Measurements from ENCODE around the gene TRAF7.

TRAF7 gene

DNA sequence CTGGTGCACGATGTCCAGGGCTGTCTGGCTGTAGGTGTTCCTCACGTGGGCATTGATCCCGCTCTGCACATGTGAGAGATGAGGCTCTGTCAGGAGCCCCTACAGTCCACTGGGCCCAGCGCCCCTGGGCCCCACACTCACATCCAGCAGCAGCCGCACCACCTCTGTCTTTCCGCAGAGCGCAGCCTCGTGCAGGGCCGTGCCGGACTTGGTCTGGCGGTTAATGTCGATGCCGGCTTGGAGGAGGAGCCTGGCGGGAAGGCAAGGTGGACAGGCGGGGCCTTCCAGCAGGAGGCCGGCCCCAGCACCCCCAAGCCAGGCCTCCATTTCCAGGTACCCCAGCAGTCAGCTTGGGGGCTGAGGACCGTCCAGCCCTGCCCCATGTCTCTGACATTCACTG is 31.6 kb downstream of the TRAF7 start:
- Mint-ChIP-seq H3K4me3 (no peak overlapping the region), H3K27me3 (no peaks in the 10 kb centered on the region), H3K36me3 (ENCODE audit: low read depth) (no peaks in the 10 kb centered on the region), H3K27ac (no peak overlapping the region), H3K4me1 (no peaks in the 10 kb centered on the region), H3K9me3 (no peaks in the 10 kb centered on the region)
- ATAC-seq (no peak), DNase-seq (no peak)

DNA sequence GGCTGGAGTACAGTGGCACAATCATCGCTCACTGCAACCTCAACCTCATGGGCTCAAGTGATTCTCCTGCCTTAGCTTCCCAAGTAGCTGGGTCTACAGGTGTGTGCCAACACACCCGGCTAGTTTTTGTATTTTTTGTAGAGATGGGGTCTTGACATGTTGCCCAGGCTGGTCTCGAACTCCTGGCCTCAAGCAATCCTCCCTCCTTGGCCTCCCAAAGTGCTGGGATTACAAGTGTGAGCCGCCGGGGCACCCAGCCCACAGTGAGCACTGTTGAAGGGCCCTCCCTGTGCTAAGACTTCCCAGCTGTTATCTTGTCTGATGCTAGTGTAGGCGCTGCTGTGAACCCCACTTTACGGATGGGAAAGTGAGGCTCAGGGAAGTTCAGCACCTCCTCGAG is 32.8 kb downstream of the TRAF7 start:
- no peaks in the 10 kb centered on the region for H3K4me1 Mint-ChIP-seq

DNA sequence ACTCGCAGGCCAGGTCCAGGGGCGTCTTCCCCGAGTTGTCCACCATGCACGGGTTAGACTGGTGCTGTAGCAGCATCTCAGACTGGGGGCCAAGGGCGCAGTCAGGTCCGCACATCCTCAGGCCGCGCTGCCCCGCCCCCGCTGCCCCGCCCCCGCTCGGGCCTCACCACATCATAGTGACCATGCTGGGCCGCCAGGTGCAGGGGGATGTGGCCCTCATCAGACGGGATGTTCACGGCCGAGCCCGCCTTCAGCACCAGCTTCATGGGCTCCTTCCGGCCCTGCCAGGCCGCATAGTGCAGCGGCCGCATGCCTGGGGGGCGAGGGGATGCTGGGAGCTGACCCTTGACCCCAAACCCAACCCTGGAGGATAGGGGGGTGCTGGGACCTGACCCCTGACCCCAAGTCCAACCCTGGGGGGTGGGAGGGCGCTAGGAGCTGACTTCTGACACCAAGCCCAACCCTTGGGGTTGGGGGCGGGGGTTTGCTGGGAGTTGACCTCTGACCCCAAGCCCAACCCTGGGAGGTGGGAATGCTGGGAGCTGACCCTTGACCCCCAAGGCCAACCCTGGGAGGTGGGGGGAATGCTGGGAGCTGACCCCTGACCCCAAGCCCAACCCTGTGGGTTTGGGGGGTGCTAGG is 33.8 kb downstream of the TRAF7 start:
- ATAC-seq, result no peak
- H3K9me3 Mint-ChIP-seq, result no peaks in the 10 kb centered on the region
- H3K4me1 Mint-ChIP-seq, result no peaks in the 10 kb centered on the region
- peaks cover 2% of the 10 kb centered on the region for H3K27me3 Mint-ChIP-seq
- DNase-seq, result no peak
- H3K4me3 Mint-ChIP-seq, result no peak overlapping the region
- no peak overlapping the region for H3K27ac Mint-ChIP-seq
- H3K36me3 Mint-ChIP-seq (ENCODE audit: low read depth), result no peaks in the 10 kb centered on the region

More for the DNA sequence above, 32.8 kb downstream of the TRAF7 start:
- DNase-seq (no peak), ATAC-seq (no peak)
- Mint-ChIP-seq H3K27ac (no peak overlapping the region), H3K9me3 (no peaks in the 10 kb centered on the region), H3K36me3 (ENCODE audit: low read depth) (no peaks in the 10 kb centered on the region), H3K4me3 (no peak overlapping the region), H3K27me3 (no peaks in the 10 kb centered on the region)

DNA sequence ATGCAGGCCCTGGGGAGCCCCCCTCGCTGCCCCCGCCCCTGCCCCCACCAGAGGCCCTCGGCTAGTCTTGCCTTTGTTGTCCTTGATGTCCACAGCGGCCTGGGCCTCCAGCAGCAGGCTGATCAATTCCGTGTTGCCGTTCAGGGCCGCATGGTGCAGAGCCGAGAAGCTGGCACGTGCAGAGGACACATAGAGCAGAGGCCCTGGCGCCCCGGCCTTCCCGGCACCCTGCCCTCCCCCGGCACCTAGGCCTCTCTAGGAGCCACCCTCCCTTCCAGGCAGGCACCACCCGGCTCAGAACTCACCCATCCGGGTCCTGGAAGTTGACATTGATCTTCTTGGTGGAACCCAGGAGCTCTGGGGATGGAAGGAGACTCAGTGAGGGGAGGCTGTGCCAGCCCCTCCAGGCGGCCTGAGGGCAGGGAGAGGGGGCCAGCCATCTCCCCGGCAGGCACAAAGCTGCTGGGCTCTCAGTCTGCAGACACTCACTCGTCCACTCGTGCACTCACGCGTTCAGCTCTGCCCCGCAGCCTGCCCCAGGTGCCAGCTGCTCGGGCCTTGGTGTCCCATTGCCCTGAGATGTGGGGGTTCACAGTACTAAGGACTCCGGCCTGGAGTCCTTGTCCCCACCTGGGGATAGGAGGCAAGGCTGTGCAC is 34.5 kb downstream of the TRAF7 start:
- ATAC-seq, result no peak
- DNase-seq, result no peak
- no peak overlapping the region for H3K27ac Mint-ChIP-seq
- no peaks in the 10 kb centered on the region for H3K9me3 Mint-ChIP-seq
- peaks cover 4% of the 10 kb centered on the region for H3K4me1 Mint-ChIP-seq
- H3K27me3 Mint-ChIP-seq, result peaks cover 9% of the 10 kb centered on the region
- no peaks in the 10 kb centered on the region for H3K36me3 Mint-ChIP-seq (ENCODE audit: low read depth)
- no peak overlapping the region for H3K4me3 Mint-ChIP-seq

DNA sequence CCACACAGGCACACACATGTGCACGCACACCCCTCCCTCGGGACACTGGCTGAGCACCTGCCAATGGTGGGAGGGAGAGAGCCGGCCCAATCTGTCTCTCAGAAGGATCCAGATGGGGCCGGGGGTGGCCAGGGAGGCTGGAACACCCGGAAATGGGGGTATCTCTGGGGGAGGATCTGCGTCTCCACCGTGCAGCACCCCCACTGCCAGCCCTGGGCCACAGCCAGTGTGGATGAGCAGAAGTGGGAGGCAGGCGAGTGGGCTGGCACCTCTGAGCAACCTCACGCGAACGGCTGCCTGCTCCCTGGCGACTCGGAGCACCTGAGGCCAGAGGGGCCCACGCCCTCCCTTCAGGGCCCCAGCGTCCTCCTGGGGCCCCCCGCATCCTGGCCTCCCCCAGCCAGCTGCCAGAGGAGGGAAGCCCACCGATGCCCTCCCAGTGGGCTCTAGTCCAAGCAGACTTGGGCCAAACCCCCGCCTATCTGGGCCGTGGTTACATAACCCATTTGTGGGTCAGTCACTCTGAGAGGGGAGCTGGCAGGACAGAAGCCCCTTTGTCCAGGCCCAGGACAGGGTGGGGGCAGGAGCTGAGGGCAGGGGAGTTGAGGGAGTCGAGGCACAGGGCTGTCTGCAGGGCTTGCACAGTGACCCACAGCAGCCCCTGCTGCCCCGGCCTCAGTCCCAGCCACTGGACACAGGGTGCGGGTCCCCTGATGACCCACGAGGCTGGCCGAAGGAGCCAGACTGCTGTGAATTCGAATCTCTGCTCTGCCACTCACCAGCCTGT is 35.3 kb downstream of the TRAF7 start:
- ATAC-seq (no peak), DNase-seq (no peak)
- Mint-ChIP-seq H3K4me1 (peaks cover 4% of the 10 kb centered on the region), H3K27me3 (peaks cover 10% of the 10 kb centered on the region), H3K36me3 (ENCODE audit: low read depth) (no peaks in the 10 kb centered on the region), H3K9me3 (no peaks in the 10 kb centered on the region), H3K27ac (no peak overlapping the region), H3K4me3 (no peak overlapping the region)

DNA sequence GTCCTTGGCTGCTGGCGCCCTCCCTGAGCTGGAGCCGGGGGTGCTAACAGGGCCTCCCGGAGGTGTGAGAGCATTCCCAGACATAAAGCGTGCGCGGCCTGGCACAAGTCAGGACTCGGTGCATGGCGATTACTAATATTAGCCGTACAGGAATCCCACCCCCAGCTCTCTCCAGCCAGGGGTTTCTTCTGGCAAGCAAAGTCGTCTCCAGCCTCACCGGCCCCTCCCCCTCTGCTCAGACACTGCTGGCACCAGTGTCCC is 35.8 kb downstream of the TRAF7 start:
- H3K36me3 Mint-ChIP-seq (ENCODE audit: low read depth), result no peaks in the 10 kb centered on the region
- ATAC-seq (no peak), DNase-seq (no peak)
- H3K4me1 Mint-ChIP-seq, result peaks cover 4% of the 10 kb centered on the region
- no peaks in the 10 kb centered on the region for H3K9me3 Mint-ChIP-seq
- H3K27ac Mint-ChIP-seq, result no peak overlapping the region
- no peak overlapping the region for H3K4me3 Mint-ChIP-seq
- peaks cover 10% of the 10 kb centered on the region for H3K27me3 Mint-ChIP-seq

DNA sequence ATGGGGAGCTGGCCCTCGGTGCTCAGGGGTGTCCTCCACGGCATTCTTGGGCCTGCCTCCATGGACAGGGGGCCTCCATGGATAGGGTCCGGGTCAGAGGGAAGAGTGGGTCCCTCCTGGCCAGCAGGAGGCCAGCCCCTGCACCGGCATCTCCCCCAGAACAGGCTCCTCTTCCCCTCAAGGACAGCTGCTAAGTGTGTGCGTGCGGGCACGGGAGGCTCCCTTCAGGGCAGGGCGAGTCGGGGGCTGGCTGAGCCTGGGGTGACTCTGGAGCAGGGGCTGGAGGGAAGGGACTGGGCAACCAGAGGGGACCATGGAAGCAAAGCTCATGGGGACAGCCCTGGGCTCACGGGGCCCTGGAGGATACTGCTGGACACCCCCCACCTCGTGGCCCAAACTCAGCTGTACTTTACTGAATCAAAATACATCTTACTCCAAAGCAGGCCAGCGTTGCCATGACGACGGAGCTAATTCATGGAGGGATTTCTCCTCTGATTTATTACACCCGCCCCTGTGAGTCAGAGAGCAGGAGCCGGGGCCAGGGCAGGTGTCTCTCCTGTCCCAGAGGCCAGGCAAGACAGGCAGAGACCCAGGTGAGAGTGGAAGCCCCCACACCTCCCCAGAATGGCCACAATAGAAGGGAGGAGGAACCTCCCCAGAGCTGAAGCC is 38.7 kb downstream of the TRAF7 start:
- Mint-ChIP-seq H3K9me3 (no peaks in the 10 kb centered on the region), H3K27me3 (peaks cover 32% of the 10 kb centered on the region), H3K27ac (no peak overlapping the region), H3K4me3 (no peak overlapping the region), H3K4me1 (peaks cover 6% of the 10 kb centered on the region), H3K36me3 (ENCODE audit: low read depth) (no peaks in the 10 kb centered on the region)
- ATAC-seq (no peak), DNase-seq (no peak)

DNA sequence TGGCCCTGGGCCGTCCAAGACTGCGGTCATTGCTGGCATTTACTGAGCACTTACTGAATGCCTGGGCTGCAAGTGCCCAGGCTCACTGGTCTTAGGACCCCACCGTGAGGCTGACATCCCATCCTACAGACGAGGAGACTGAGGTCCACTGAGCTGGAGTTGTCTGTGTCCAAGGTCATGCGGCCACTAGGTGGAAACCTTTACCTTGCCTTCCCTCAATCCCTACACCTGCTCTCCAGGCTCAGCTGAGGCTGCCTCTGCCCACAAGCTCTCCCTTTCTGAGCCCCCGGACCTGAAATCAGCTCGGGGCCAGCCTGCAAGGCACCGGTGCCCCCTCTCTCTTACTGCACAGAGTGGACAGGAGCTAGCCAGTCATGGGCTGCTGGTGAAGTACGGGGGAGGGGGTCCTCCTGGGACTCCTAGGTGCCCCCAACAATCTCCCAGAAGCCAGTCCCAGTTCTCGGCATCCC is 39.3 kb downstream of the TRAF7 start:
- Mint-ChIP-seq H3K9me3 (no peaks in the 10 kb centered on the region), H3K27ac (no peak overlapping the region), H3K36me3 (ENCODE audit: low read depth) (no peaks in the 10 kb centered on the region), H3K27me3 (peaks cover 32% of the 10 kb centered on the region), H3K4me1 (peaks cover 6% of the 10 kb centered on the region), H3K4me3 (peak overlapping the region; percentile 4)
- ATAC-seq, result peak; percentile 73
- DNase-seq, result peak; percentile 39

DNA sequence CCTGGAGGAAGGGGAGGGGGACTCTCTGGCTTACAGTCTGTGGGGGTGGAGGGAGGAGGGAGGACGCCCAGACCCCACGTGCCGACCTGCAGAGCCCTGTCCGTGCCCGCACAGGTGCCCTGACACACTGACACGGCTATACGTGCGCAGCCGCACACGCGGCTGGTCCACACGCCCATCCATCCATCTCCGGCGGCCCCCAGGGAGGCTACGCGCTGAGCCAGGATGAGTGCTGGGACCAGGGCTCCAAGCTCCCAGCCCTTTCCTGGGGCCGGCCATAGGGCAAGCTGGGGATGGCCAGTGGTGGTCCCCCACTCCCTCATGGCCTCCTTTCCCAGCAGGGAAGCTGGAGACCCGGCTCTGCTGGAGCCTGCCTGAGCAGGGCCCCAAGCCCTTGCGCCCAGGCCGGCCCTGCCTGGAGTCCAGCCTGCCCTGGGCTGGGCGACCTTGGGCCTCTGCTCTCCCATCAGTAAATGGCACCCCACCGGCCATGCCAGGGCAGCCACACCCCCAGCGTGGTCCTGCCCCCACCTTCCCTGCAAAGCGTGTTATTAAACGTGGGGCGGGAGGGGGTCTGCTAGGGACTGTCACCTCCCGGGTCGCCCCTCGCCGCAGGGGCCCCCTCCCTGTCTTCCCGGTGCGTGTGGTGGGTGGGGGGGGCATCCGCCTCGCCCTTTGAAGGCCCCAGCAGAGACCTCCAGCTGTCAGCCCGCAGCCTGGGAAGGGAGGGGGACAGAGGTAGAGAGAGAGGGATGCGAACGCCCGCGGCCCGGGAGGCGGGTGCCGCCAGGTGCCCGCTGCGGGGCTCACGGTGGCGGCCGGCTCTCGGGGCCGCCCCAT is 40.0 kb downstream of the TRAF7 start:
- peaks cover 6% of the 10 kb centered on the region for H3K4me1 Mint-ChIP-seq
- no peak overlapping the region for H3K27ac Mint-ChIP-seq
- peak overlapping the region; percentile 4 for H3K4me3 Mint-ChIP-seq
- H3K36me3 Mint-ChIP-seq (ENCODE audit: low read depth), result no peaks in the 10 kb centered on the region
- no peak for ATAC-seq
- H3K27me3 Mint-ChIP-seq, result peaks cover 35% of the 10 kb centered on the region
- DNase-seq, result no peak
- H3K9me3 Mint-ChIP-seq, result no peaks in the 10 kb centered on the region

DNA sequence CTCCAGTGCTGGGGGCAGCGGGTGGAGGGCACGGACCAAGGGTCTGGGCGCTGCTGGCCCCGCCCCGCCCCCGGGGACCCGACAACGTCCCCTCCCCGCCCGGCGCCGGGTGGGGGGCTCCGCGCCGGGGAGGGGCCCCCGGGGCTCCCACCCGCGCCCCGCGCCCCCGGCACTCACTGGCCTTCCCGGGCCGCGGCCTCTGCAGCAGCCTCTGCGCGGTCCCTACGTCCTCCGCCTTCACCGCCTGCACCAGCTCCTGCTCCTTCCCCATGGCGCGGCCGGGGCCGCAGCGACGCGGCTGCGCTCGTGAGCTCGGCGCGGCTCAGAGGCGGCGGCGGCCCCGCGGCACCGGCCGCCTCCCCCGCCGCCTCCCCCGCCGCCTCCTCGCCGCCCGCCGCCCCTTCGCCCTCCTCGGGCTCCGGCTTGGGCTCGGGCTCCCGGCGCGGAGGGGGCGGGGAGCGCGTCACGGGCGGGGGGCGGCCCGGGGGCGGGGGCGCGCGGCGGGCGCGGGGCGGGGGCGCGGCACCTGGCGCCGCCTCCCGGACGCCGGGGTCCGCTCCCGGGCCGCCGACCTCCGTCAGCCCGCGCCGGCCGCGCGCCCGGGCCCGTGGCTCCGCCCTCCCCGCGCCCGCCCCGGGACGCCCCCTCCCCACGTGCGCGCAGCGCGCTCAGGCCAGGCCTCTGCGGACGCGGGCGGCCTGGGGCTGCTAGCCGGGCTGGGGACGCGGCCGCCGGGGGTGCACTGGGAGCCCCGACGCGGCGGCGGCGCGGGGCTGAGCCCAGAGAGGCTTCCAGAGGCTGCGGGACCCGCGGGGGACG is 40.8 kb downstream of the TRAF7 start, which contains the start of gene CASKIN1:
Gene CASKIN1 (minus strand): TSS at position 444 of the 819 bp plus-strand sequence. CDS start 173 bp downstream, at position 271.
- Mint-ChIP-seq H3K27me3 (peaks cover 35% of the 10 kb centered on the region), H3K36me3 (ENCODE audit: low read depth) (no peaks in the 10 kb centered on the region), H3K27ac (no peak within 1 kb of the TSS), H3K4me1 (peaks cover 6% of the 10 kb centered on the region), H3K9me3 (no peaks in the 10 kb centered on the region), H3K4me3 (peak within 1 kb of the TSS; percentile 29)
- DNase-seq (no peak), ATAC-seq (peak; percentile 26)

DNA sequence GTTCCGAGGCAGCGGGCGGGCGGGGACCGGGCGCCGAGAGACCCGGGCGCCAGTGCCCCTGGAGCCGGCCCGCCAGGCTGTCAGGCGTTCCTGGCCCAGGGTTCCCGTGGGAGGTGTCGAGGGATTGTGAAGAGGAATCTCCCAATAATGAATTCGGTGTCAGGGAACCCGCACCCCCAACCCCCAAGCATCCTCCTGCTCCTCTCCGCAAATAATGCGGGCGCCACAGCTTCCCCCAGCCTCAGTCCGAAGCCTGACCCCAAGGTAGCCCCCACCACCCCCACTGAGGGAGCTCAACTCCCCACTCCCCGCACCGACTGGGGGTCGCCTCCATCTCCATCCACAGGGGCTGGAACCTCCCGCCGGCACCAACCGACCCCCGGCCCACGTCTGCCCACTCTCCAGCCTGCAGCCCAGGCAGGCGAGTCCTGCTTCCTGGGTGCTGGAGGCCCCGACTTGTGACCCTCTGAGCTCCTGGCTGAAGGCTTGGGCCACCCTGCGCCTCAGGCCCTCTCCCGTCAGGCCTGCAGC is 41.5 kb downstream of the TRAF7 start:
- H3K4me1 Mint-ChIP-seq, result peaks cover 6% of the 10 kb centered on the region
- no peak overlapping the region for H3K27ac Mint-ChIP-seq
- H3K9me3 Mint-ChIP-seq, result no peaks in the 10 kb centered on the region
- ATAC-seq (no peak), DNase-seq (no peak)
- H3K27me3 Mint-ChIP-seq, result peaks cover 35% of the 10 kb centered on the region
- no peaks in the 10 kb centered on the region for H3K36me3 Mint-ChIP-seq (ENCODE audit: low read depth)
- H3K4me3 Mint-ChIP-seq, result peak overlapping the region; percentile 29

DNA sequence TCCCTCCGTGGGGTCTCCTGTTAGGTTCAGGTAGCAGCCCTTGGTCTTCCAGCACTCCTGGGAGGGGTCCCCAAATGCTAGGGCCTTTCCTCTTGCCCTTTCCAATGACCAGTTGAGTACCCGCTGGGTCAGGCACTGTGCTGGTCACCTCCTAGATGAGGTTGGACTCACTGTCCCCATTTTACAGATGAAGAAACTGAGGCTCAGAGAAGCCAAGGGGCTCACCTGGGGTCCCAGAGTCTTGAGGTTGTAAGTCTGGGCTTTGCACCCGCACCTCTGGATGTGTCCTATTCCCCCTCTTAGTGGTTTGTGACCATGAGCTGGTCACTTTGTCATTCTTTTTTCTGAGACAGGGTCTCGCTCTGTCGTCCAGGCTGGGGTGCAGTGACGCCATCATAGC is 42.2 kb downstream of the TRAF7 start:
- peaks cover 35% of the 10 kb centered on the region for H3K27me3 Mint-ChIP-seq
- ATAC-seq (no peak), DNase-seq (no peak)
- H3K4me1 Mint-ChIP-seq, result peaks cover 6% of the 10 kb centered on the region
- H3K27ac Mint-ChIP-seq, result no peak overlapping the region
- H3K4me3 Mint-ChIP-seq, result peak overlapping the region; percentile 32
- no peaks in the 10 kb centered on the region for H3K36me3 Mint-ChIP-seq (ENCODE audit: low read depth)
- H3K9me3 Mint-ChIP-seq, result no peaks in the 10 kb centered on the region

DNA sequence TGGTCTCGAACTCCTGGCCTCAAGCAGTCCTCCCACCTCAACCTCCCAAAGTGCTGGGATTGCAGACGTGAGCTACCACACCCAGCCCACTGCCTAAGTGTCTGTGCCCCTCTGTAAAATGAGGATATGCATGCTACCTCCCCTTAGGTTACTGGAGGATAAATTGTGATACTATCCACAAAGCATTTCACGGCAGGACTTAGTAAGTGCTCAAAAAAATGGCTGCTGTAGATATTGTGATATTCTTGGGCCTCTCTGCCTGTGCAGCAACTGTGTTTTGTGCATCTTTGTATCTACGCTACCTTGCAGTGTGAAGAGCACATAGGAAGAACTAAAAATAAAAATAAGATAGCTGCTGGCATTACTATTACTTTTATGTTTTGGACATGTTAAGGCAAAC is 42.7 kb downstream of the TRAF7 start:
- Mint-ChIP-seq H3K9me3 (no peaks in the 10 kb centered on the region), H3K4me3 (peak overlapping the region; percentile 32), H3K27ac (no peak overlapping the region), H3K4me1 (peaks cover 6% of the 10 kb centered on the region), H3K36me3 (ENCODE audit: low read depth) (no peaks in the 10 kb centered on the region), H3K27me3 (peaks cover 35% of the 10 kb centered on the region)
- DNase-seq (no peak), ATAC-seq (no peak)
